Stimulated activated CD8-positive, alpha-beta memory T cell treated with anti-CD3 and anti-CD28 coated beads, Interleukin-7, amount 100 ng/mL, for 24 hours (primary cell): ENCODE data around the gene TCF12.

ENCODE experiments used
- DNase-seq: peaks from one replicate; pipeline ENCODE4 v3.0.0-alpha.2; 2020; ENCODE audit warnings: low read depth

The TCF12 gene

GRCh38 chr15:57048930-57049549 lies 130.6 kb downstream of the TCF12 start:
- no peak for DNase-seq

DNA sequence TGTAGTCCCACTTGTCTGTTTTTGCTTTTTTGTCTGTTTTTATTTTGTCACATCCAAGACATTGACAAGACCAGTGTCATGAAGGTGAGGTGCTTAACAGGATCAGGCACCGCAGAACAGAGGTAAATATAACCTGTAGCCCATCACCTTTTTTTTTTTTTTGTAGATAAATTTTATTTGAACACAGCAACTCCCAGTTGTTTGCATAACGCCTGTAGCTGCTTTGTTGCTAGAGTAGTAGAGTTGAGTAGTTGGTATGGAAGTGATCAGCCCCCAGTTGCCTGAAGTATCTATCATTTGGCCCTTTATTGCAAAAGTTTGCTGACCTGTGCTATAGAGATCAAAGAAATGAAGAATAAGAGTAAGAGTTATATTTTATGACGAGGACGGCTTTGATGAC lies 135.0 kb downstream of the TCF12 start:
- no peak for DNase-seq

- DNase-seq: no peak
Measured at GRCh38 chr15:57054204-57054750, 135.8 kb downstream of the TCF12 start.

- DNase-seq: no peak
Measured at GRCh38 chr15:57056357-57056756, 137.9 kb downstream of the TCF12 start.

GRCh38 chr15:57057134-57057930 lies 138.9 kb downstream of the TCF12 start:
- DNase-seq: no peak

DNA sequence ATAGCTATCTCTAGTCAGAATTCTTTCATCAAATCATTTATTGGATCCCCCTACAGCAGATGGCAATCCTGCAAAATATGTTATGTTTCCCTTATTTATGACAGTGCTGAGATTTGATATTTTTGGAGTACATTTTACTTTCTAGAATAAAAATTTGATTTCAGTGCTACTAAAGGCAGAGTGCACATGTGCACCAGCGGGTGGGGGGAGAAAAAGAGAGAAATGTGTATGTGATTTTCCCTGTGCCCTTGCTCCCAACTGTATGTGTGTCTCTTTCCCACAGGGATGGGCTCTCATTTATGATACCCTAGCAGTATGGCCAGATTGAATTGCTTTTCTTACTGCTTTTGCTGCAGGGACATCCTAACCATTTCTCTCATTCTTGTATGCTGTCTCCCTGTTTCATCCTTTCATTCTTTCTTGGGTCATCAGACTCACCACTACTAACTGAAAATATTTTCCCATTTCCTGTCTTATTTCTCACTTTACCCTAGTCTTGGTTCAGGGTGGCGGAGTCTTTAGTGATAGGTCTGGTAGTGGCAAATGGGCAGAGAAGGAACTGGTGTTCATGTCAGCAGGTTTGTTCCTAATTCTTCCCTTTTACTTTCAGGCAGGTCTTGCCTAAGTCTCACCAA lies 140.7 kb downstream of the TCF12 start:
- no peak for DNase-seq

DNA sequence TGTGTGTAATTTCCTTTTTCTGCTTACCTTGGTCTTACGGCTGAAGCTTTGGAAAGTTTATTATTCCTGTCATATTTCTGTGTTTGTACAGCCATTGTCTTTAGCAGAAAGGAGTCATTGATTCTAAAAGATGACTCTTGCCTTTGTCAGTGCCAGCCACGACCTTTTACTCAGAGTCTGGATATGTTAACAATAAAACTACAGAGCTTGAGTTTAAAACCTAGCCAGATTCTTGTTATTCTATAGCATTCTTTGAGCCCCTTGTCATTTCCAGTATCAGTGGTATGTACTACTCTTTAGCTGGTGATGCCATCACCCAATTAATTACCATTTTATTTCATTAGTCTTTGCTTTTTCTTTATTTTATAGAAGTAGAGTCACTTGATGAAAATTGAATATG lies 142.4 kb downstream of the TCF12 start:
- no peak for DNase-seq

DNA sequence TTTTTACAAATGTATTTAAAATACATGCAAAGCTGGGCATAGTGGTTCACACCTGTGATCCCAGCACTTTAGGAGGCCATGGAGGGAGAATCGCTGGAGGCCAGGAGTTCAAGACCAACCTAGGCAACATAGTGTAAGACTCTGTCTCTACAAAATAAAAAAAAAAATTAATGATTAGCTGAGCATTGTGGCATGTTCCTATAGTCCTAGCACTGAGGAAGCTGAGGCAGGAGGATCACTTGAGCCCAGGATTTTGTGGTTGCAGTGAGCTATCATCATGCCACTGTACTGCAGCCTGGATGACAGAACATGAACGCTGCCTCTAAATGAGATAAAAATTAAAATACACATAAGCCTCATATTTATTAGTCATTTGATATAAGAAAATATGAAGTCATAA lies 142.8 kb downstream of the TCF12 start:
- no peak for DNase-seq

GRCh38 chr15:57061696-57062095 lies 143.3 kb downstream of the TCF12 start:
- no peak for DNase-seq

DNA sequence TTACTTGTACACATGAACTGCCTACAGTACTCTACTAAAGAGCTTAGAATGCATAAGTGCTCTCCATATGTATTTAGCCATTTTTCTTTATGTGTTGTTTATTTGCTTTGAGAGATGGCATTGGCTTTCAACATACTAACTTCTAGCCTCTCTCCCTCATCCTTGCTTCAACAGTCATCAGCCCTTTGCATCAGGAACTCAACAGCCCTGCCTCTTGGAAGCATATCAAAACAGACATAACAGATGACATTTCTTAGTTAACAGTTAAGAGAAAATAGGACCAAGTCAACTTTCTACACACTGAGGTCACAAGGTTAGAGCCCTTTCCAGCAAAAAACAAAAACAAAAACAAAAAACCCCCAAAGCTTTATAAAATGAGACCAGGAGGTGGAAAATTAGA lies 145.6 kb downstream of the TCF12 start:
- no peak for DNase-seq

DNA sequence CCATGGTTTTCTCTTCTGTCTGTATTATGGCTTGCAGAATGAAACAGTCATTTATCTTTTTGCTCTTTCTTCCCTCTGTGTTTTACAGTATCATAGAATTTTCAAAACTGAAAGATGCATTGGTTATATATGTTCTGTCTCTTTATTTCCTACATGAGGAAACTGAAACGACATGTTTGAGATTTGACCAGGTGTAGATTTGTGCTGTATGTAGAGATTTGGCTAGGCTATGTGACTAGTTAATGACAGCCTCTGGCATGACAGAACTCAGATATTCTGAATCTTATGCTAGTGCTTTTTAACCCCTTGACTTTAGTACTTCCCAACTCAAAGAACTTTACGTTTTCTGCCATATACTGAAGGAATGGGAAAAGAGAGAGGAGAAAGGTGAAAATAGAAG lies 151.0 kb downstream of the TCF12 start:
- DNase-seq: no peak

DNA sequence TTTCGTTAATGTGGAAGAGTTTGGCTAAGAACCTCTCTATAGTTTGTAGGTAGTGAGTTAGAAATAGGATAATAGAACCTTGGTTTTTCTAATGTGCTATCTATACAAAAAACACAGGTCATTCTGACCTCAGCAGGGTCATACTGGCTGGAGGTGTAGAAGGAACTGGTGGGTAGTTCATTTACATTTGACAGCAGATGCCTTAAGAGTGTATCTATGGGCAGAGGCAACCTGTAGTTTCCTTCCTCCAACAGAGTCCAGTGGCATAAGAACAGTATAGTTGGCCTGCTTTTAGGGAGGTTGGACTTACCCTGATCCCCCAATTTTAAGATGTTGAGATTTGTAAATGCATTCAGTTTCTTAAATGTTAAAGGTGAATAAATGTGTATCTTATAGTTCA lies 152.2 kb downstream of the TCF12 start:
- DNase-seq: no peak

DNA sequence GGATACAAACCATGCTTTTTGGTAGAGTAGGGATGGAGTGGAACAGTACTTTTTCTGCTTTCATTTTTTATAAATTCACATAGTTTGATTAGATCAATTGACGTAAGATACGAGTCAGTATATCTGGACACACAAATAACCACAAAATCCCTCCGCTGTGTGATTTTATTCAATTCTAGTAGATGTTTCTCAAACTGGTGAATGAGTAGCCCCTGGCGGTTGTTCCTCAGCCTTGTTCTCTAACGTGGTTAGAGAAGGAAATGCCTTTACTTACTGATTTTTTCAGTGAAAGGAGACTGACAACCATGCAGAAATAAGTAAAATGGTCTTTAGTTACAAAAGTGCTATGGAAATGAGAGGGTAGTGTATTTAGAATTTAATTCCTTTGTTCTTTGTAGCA lies 161.0 kb downstream of the TCF12 start:
- DNase-seq: no peak

DNA sequence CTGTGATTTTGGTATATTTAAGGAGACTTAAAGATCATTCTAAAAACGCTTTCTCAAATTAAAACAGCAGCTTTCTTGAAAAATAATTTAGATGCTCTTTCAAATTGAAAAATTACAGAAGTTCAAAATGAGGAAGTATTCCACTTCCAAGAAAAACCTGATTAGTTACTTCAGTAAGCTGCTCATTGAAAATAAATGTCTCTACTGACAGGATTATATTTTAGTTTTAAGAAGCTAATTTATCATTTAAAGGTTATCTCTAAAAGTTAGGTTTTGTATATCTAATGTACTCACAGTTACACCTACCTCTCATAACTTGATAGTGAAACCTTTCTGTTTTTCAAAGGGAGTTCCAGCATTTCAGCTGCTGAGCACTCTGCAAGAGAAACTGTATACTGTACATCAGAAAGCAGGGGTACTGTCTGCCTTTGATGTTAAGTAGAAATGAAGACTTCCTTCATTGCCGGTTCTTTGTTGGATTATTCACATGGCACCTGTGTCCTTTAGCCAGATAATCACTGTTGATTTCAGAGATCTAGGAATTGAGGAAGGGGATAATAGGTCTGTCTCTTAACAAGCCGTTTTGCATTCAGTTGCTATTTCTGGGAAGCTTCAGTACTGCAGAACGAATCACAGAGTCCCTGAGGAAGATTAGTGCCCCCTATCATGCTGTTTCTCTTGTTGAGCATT lies 161.6 kb downstream of the TCF12 start:
- DNase-seq: no peak

GRCh38 chr15:57082054-57082728 lies 163.7 kb downstream of the TCF12 start:
- no peak for DNase-seq

- DNase-seq: no peak
Measured at GRCh38 chr15:57084192-57084591, 165.7 kb downstream of the TCF12 start.

GRCh38 chr15:57085267-57085666 lies 166.8 kb downstream of the TCF12 start:
- DNase-seq: no peak

DNA sequence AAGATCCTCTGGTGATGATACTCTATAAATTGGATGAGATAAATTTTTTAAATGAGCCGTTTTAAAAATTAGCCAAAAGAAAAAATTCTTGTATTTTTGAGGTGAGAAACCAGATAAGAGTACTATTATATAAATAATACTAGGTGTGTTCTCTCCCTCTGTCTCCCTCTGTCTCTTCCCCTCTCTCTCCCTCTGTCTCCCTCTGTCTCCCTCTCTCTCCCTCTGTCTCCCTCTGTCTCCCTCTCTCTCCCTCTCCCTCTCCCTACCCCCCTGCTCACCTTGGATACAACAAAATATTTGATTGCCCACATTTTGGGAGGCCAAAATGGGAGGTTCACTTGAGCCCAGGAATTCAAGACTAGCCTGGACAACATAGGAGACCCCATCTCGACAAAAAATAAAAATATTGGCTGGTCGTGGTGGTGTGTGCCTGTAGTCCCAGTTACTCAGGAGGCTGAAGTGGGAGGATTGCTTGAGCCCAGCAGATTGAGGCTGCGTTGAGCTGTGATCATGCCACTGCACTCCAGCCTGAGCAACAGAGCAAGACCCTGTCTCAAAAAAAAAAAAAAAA lies 168.5 kb downstream of the TCF12 start:
- DNase-seq: no peak

GRCh38 chr15:57089815-57090495 lies 171.5 kb downstream of the TCF12 start:
- no peak for DNase-seq

DNA sequence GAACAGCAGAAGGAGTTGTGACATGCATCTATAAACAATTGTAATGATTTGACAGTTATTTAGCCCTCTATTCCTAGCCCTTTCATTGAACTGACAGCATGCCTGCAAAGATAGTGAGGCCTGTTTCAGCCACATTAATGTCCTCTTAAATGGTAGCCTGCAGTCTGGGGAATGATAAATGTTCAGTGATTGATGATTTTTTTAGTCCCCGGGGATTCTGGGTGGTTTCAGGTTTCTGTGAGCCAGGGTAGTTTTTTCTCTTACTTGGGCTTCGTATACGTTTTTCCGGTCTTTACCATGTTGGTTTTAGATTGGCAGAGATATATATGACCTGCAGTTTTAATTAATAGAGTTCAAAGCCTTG lies 172.0 kb downstream of the TCF12 start:
- no peak for DNase-seq

- DNase-seq: no peak
Measured at GRCh38 chr15:57091636-57092035, 173.2 kb downstream of the TCF12 start.
